ENCODE measurements around the gene USP3. TPM values are rescaled to one million over a fixed set of nuclear protein-coding genes. Genes with fewer than 3 reads are reported as not detected.

USP3 gene
- total and polyA plus RNA-seq, 9 donors, result 21.1 to 76.0 (median 60.1) TPM

DNA sequence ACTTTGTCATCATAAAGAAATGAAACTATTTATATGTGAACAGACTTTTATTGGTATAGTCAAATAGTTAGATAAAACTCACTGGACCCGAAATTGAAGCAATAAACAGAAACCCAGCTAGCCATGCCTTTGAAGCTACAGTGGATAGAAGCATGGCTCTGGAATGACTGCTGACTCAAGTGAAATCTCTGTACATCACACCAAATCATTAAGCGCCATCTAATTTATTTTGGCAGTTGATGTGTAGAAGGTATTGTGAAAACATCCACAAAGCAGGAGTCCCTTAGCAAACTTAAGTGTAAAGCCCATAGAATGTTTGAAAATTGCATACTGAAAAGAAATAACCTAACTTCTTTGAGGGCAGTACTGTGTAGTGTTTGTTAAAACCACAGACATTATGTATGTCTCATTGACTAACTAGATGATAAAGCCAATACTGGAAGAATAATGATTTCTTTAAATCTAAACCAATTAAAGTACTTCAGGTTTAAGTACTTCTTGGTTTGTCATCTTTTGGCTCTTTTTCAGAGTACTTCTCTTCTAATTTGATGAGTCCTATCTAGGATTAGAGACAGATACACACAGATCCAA is 50.0 kb downstream of the USP3 start:
- intact Hi-C loops (cut with DNase I), result no loop called here
- Histone ChIP-seq H3K36me3 (no peaks in the 10 kb centered on the region), H3K27ac (no peak overlapping the region), H3K9me3 (no peaks in the 10 kb centered on the region), H3K4me1 (ENCODE audit: insufficient read depth) (peaks cover 1% of the 10 kb centered on the region), H3K4me3 (no peak overlapping the region), H3K27me3 (no peaks in the 10 kb centered on the region)
- no peak for DNase-seq
- 75 to 91% (median 88%) methylated on average over 2 of the region's 2 CpGs for WGBS, 3 donors
- no peak for TF ChIP-seq POLR2A (IDR thresholded peaks at IDR 0.05)

DNA sequence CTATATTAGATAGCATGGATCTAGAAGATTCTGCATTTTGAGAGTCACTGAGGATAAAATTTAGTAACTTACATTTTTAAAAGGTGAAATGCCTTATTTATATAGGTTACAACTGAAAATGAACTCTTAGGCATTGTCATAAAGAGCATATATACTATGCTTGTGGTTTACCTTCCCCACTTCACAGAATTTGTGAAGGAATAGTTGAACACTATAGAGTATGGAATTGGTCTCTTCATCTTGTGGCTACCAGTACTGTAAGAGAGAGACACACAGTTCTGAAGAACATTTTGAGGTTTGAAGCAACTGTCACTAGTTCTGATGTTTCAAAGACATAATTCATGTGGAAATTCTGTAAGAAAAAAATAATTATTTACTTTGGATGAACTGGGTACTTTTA is 51.1 kb downstream of the USP3 start:
- intact Hi-C loops (cut with DNase I), result no loop called here
- Histone ChIP-seq H3K36me3 (no peaks in the 10 kb centered on the region), H3K27ac (no peak overlapping the region), H3K9me3 (no peaks in the 10 kb centered on the region), H3K4me3 (no peak overlapping the region), H3K27me3 (no peaks in the 10 kb centered on the region), H3K4me1 (ENCODE audit: insufficient read depth) (peaks cover 1% of the 10 kb centered on the region)
- DNase-seq, result no peak
- TF ChIP-seq EP300 (IDR thresholded peaks at IDR 0.05) (no peak), POLR2A (IDR thresholded peaks at IDR 0.05) (no peak)
- TF ChIP-seq, protein P1, sequence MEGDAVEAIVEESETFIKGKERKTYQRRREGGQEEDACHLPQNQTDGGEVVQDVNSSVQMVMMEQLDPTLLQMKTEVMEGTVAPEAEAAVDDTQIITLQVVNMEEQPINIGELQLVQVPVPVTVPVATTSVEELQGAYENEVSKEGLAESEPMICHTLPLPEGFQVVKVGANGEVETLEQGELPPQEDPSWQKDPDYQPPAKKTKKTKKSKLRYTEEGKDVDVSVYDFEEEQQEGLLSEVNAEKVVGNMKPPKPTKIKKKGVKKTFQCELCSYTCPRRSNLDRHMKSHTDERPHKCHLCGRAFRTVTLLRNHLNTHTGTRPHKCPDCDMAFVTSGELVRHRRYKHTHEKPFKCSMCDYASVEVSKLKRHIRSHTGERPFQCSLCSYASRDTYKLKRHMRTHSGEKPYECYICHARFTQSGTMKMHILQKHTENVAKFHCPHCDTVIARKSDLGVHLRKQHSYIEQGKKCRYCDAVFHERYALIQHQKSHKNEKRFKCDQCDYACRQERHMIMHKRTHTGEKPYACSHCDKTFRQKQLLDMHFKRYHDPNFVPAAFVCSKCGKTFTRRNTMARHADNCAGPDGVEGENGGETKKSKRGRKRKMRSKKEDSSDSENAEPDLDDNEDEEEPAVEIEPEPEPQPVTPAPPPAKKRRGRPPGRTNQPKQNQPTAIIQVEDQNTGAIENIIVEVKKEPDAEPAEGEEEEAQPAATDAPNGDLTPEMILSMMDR (IDR thresholded peaks at IDR 0.05), result no peak

DNA sequence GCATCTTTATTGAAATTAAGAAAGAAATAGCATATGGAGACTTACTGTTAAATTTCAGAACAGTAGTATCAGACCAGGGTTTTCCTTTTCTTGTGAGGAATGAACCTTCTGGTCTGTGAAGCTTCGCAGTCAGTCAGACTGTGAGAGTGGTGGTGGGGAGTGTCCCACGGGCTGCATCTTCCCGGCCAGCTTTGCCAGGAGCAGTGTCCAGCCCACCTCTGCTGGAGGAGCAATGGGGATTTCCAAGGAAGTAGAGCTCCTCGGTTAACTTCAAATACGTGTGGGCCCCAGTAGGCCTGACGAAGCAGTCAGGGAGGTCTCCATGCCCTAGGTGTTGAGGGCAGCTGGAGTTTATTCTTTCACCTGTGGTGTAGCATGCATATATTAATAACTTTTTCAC is 51.9 kb downstream of the USP3 start:
- TF ChIP-seq, protein P1 (IDR thresholded peaks at IDR 0.05), result no peak
- TF ChIP-seq EP300 (IDR thresholded peaks at IDR 0.05), result no peak
- no peak for TF ChIP-seq POLR2A (IDR thresholded peaks at IDR 0.05)
- H3K4me3 ChIP-seq, result no peak overlapping the region
- 48 to 64% (median 64%) methylated on average over 6 of the region's 6 CpGs for WGBS, 3 donors
- H3K4me1 ChIP-seq (ENCODE audit: insufficient read depth), result peaks cover 1% of the 10 kb centered on the region
- H3K27ac ChIP-seq, result no peak overlapping the region
- H3K27me3 ChIP-seq, result no peaks in the 10 kb centered on the region
- no peak for DNase-seq
- no peaks in the 10 kb centered on the region for H3K36me3 ChIP-seq
- no peaks in the 10 kb centered on the region for H3K9me3 ChIP-seq
- intact Hi-C loops (cut with DNase I), result no loop called here

DNA sequence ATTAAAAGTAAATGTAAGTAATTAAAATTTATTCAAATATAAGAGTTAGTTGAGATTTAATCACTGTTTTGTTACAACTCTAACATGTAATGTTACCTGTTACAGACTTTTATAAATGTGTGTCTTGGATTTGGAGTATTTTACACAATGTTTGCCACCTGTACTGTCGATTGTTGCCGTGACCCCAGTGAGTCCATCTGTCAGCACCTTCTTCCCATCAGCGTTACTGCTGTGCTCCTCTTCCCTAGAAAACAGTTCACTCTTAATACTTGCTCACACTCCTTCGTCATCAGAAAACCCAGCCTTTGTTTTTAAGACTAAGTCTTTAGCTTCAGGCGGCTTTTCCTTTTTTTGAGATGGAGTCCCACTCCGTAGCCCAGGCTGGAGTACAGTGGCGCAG is 52.3 kb downstream of the USP3 start:
- Histone ChIP-seq H3K27ac (no peak overlapping the region), H3K36me3 (no peaks in the 10 kb centered on the region), H3K4me1 (ENCODE audit: insufficient read depth) (peaks cover under 1% of the 10 kb centered on the region), H3K9me3 (no peaks in the 10 kb centered on the region), H3K27me3 (no peaks in the 10 kb centered on the region), H3K4me3 (no peak overlapping the region)
- WGBS, 3 donors, result 87 to 95% (median 92%) methylated on average over 7 of the region's 7 CpGs
- TF ChIP-seq, protein P1 (IDR thresholded peaks at IDR 0.05), result no peak
- TF ChIP-seq POLR2A (IDR thresholded peaks at IDR 0.05) (no peak), EP300 (IDR thresholded peaks at IDR 0.05) (no peak)
- no peak for DNase-seq
- intact Hi-C loops (cut with DNase I), result no loop called here

DNA sequence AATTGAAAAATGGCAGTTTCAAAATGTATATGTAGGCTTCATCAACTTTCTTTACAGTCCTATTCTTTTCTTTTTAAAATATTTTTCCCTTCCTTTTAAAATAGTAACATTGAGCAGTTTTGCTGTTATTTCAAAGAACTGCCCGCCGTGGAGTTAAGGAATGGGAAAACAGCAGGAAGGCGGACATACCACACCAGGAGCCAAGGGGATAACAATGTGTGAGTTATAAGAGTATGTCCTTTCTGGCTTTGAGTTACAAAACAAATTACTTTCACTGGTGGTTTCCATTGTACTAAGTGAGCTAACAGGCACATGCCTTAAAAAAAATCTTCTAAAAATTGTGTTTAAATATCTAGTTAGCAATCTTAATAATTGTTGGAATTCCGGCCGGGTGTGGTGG is 55.4 kb downstream of the USP3 start:
- no peak for DNase-seq
- Histone ChIP-seq H3K4me3 (no peak overlapping the region), H3K27ac (no peak overlapping the region), H3K4me1 (ENCODE audit: insufficient read depth) (no peaks in the 10 kb centered on the region), H3K27me3 (no peaks in the 10 kb centered on the region), H3K36me3 (no peaks in the 10 kb centered on the region), H3K9me3 (no peaks in the 10 kb centered on the region)
- TF ChIP-seq, protein P1 (IDR thresholded peaks at IDR 0.05), result no peak
- TF ChIP-seq POLR2A (IDR thresholded peaks at IDR 0.05) (no peak), EP300 (IDR thresholded peaks at IDR 0.05) (no peak)
- intact Hi-C loops (cut with DNase I), result no loop called here
- 56 to 77% (median 69%) methylated on average over 5 of the region's 5 CpGs for WGBS, 3 donors
